Measurements from ENCODE around the gene TAF11.

TAF11 gene

GRCh38 chr6:34875292-34876213 lies 12.3 kb downstream of the TAF11 start:
- no peak for DNase-seq
- no peaks in the 10 kb centered on the region for H3K27me3 ChIP-seq
- peaks cover 49% of the 10 kb centered on the region for H3K36me3 ChIP-seq
- H3K4me1 ChIP-seq, result no peaks in the 10 kb centered on the region
- no peak overlapping the region for H3K4me3 ChIP-seq (ENCODE audit: low read depth, low read length)
- no peaks in the 10 kb centered on the region for H3K9me3 ChIP-seq
- TF ChIP-seq CTCF (IDR thresholded peaks at IDR 0.05; ENCODE audit: low read depth, low read length), result no peak

- H3K36me3 ChIP-seq, result peaks cover 45% of the 10 kb centered on the region
- no peaks in the 10 kb centered on the region for H3K9me3 ChIP-seq
- TF ChIP-seq CTCF (IDR thresholded peaks at IDR 0.05; ENCODE audit: low read depth, low read length), result no peak
- H3K27me3 ChIP-seq, result no peaks in the 10 kb centered on the region
- no peaks in the 10 kb centered on the region for H3K4me1 ChIP-seq
- no peak for DNase-seq
- no peak overlapping the region for H3K4me3 ChIP-seq (ENCODE audit: low read depth, low read length)
Measured at GRCh38 chr6:34872332-34872731, 15.5 kb downstream of the TAF11 start.

GRCh38 chr6:34871853-34872252 lies 16.0 kb downstream of the TAF11 start:
- Histone ChIP-seq H3K4me1 (no peaks in the 10 kb centered on the region), H3K27me3 (no peaks in the 10 kb centered on the region), H3K4me3 (ENCODE audit: low read depth, low read length) (no peak overlapping the region), H3K36me3 (peaks cover 48% of the 10 kb centered on the region), H3K9me3 (no peaks in the 10 kb centered on the region)
- no peak for DNase-seq
- TF ChIP-seq CTCF (IDR thresholded peaks at IDR 0.05; ENCODE audit: low read depth, low read length), result no peak

GRCh38 chr6:34867484-34867883 lies 20.4 kb downstream of the TAF11 start:
- Histone ChIP-seq H3K4me3 (ENCODE audit: low read depth, low read length) (no peak overlapping the region), H3K27me3 (no peaks in the 10 kb centered on the region), H3K9me3 (no peaks in the 10 kb centered on the region), H3K4me1 (no peaks in the 10 kb centered on the region), H3K36me3 (peaks cover 50% of the 10 kb centered on the region)
- TF ChIP-seq CTCF (IDR thresholded peaks at IDR 0.05; ENCODE audit: low read depth, low read length), result 0 out of 2 replicates have a peak, but pooled peaks have one; percentile 15
- no peak for DNase-seq

- no peaks in the 10 kb centered on the region for H3K4me1 ChIP-seq
- DNase-seq, result no peak
- H3K4me3 ChIP-seq (ENCODE audit: low read depth, low read length), result no peak overlapping the region
- no peak for TF ChIP-seq CTCF (IDR thresholded peaks at IDR 0.05; ENCODE audit: low read depth, low read length)
- no peaks in the 10 kb centered on the region for H3K9me3 ChIP-seq
- H3K36me3 ChIP-seq, result peaks cover 40% of the 10 kb centered on the region
- no peaks in the 10 kb centered on the region for H3K27me3 ChIP-seq
Measured at GRCh38 chr6:34866509-34866908, 21.3 kb downstream of the TAF11 start.

- Histone ChIP-seq H3K36me3 (peaks cover 32% of the 10 kb centered on the region), H3K4me3 (ENCODE audit: low read depth, low read length) (no peak overlapping the region), H3K9me3 (no peaks in the 10 kb centered on the region), H3K4me1 (no peaks in the 10 kb centered on the region), H3K27me3 (no peaks in the 10 kb centered on the region)
- DNase-seq, result no peak
- TF ChIP-seq CTCF (IDR thresholded peaks at IDR 0.05; ENCODE audit: low read depth, low read length), result no peak
Measured at GRCh38 chr6:34865107-34865506, 22.7 kb downstream of the TAF11 start.

All from BE2C (cell line).